Activated naive CD4-positive, alpha-beta T cell treated with anti-CD3 and anti-CD28 coated beads, Interleukin-2, amount 50 U/mL, for 72 hours (primary cell): ENCODE data around the gene OMA1. TPM values are rescaled to one million over a fixed set of nuclear protein-coding genes. Genes with fewer than 3 reads are reported as not detected.
A peak's percentile ranks its signal among the peaks of the same experiment; 100 is the strongest.
"Not testable (repeated sequence)": the region's sequence is repeated elsewhere in the genome, so short reads cannot be mapped to it uniquely, and the experiment has no call there.

ENCODE experiments used
- ATAC-seq, 2 donors: fragments of 150-1000 bp; cut with Tn5 transposase; 2 replicates each; pipeline ENCODE4 v1.10.0; 2021; ENCODE audit warnings: mild to moderate bottlenecking in 2 of 2, moderate library complexity in 2 of 2
- DNase-seq, 2 donors: peaks; one replicate each; pipeline ENCODE4 v3.0.0; 2021 to 2022; ENCODE audit warnings: low spot score in 2 of 2
- H3K27ac Mint-ChIP-seq, 2 donors: one replicate each; pipeline ENCODE4 v1.8.0; 2022; ENCODE audit warnings: mild to moderate bottlenecking in 2 of 2, mixed read lengths in 2 of 2
- H3K36me3 Mint-ChIP-seq, 2 donors: one replicate each; pipeline ENCODE4 v1.8.0; 2022; ENCODE audit warnings: mixed read lengths in 2 of 2
- H3K9me3 Mint-ChIP-seq, 2 donors: one replicate each; pipeline ENCODE4 v1.8.0; 2022; ENCODE audit warnings: mixed read lengths in 2 of 2
- total RNA-seq, 2 donors: library from RNA; stranded (reverse); gene quantifications; one replicate each; pipeline ENCODE4 v1.2.3, GENCODE V29; 2022

Gene OMA1
- total RNA-seq, 2 donors from 2014 or later = 4.0 to 12.3 TPM

DNA sequence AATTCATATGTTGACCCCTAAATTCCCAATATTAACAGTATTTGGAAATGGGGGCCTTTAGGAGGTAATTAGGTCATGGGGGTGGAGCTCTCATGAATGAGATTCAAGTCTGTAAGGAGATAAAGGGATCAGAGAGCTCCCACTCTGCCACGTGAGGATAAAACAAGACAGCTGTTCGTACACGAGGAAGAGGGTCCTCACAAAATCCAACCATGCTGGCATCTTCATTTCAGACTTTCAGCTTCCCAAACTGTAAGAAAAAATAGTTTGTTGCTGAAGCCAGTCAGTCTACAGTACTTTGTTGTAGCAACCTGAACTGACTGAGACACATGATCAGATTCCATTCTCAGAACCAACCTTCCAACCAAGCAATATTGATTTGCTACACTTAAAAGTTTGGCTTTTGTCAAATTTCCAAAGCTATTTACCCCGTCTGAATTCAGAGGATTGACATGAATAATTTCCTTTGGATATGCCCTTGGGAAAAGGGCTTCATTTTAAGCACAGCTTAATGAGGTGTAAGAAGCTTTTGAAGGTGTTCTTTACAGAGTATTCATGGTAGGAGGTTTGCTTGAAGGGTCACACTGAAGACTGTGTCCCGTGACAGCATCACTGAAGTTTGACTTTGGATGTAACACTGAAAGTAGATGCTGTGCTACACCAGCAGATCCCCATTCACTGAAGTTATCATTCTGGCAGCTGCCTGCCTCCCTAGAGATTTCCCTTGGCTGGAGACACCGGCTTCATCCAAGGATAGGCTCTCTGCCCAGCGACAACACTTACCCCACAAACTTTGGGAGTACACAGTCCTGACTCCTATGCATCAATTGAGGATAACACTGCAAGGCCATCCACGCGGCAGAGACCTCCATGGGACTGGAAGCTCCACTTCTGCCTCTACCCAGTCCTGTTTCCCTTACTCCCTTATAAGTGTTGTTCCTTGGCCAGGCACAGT lies 4.9 kb upstream of the OMA1 start:
- H3K27ac Mint-ChIP-seq = no peak overlapping the region
- DNase-seq = no peak
- ATAC-seq = no peak
- no peaks in the 10 kb centered on the region for H3K36me3 Mint-ChIP-seq
- H3K9me3 Mint-ChIP-seq = no peaks in the 10 kb centered on the region

- not testable (repeated sequence) for ATAC-seq, H3K27ac Mint-ChIP-seq, DNase-seq, H3K9me3 Mint-ChIP-seq, H3K36me3 Mint-ChIP-seq
Measured at GRCh38 chr1:58549291-58549690, 2.8 kb upstream of the OMA1 start.

DNA sequence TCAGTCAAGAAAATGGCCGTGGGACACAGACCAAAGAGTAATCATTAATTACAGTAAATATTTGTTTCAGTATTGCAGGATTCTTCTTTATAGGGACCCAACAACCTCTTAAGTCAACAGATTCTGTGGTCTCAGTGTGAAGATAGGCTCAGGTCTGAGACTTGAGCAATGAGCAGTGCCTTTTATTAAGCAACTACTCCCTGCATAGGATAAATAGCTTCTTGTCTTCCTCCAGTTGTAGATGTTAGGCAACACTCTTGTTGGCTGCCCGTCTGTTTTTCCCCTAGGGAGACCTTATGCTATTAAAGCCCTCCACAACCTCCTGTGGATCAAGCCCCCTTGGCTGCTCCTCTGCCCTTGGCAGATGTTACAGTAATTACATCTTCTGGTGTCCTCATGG lies 1.8 kb upstream of the OMA1 start:
- Mint-ChIP-seq H3K36me3 (peaks cover 0 to 10% of the 10 kb centered on the region in 2 donors), H3K27ac (peak overlapping the region in 1 of 2 donors; percentile 19), H3K9me3 (no peaks in the 10 kb centered on the region)
- DNase-seq (no peak), ATAC-seq (no peak)

DNA sequence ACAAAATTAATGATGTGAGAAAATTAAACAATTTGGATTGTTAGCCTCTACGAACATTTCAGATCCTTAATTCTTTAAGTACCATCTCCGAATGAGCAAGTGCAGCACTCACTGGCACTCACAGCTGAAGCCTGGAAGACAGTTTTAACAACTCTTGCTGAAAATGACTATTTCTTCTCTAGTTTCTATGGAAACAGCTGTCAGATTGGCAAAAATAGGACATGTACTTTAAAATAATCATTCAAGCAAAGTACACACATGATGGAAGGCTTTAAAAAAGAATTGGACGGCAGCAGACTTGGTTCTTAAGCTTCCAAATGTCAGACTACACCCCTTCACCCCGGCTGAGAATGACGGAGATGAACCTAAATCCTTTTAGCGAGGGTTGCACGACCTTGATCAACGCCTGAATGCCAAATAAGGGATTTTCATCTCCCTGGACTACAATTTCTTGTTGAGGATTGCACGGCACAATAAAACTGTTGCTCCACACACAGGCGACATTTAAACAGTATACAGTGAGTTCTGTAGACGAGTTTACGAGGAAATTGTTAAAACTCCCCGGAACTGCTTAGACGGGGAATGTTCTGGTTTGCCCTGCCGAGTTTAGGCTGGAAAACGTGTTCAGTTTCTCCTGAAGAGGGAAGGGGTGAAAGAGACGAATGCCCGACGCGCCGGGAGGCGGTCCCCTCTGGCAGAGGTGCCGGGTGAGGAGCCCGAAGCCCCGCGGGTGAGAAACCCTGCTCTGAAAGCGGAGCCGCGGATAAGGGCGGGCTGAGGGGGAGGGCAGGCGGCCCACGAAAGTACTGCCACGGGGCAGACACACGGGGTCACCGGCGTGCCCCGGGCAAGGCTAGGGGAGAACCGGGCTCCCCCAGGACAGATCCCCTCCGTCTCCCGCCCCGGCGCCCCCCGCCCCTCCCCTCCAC lies 671 bp downstream of the OMA1 start:
- Mint-ChIP-seq H3K27ac (peak overlapping the region; percentile 96 to 98), H3K36me3 (peaks cover 0 to 10% of the 10 kb centered on the region in 2 donors), H3K9me3 (no peaks in the 10 kb centered on the region)
- peak; percentile 58 to 68 for ATAC-seq
- peak; percentile 68 to 78 for DNase-seq

DNA sequence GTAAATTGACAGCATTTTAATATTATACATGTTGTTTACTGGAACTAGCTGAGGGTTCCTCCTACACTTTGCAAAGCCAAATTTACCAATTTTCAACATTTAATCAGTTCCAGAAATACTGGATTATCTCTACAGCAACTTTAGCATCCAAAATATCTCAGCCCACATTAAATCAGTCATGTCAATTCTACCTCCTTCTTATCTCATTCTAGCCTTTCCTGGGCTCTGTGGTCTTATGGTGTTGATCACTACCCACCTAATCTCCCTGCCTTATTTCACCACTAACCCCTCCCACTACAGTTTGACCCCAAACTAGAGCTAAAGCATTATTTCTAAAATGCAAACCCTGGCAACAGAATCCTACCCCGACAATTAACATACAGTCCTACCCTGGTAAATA lies 3.3 kb downstream of the OMA1 start:
- ATAC-seq (no peak), DNase-seq (no peak)
- H3K27ac Mint-ChIP-seq = no peak overlapping the region
- H3K9me3 Mint-ChIP-seq = no peaks in the 10 kb centered on the region
- H3K36me3 Mint-ChIP-seq = peaks cover 0 to 10% of the 10 kb centered on the region in 2 donors

GRCh38 chr1:58539553-58539952 lies 7.0 kb downstream of the OMA1 start:
- H3K36me3 Mint-ChIP-seq = no peaks in the 10 kb centered on the region
- no peaks in the 10 kb centered on the region for H3K9me3 Mint-ChIP-seq
- no peak for ATAC-seq
- no peak overlapping the region for H3K27ac Mint-ChIP-seq
- DNase-seq = no peak

DNA sequence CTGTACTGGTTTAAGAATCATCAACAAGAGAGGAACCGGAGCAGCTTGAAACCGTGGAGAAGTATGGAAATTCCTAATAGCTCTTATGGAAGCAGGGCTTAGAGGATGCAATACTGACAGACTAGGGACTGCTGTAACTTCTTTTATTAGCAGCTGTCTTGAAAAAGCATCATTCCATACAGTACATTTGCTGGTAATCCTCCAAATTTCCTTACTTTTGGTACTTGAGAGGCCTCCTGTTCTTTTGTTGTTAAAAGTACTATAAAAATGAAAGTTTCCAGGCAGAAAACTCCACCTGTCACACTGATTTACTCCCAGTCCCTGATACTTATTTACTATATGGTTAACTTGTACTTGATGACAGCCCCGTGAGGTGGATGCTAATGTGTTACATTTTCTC lies 7.7 kb downstream of the OMA1 start:
- ATAC-seq (no peak), DNase-seq (no peak)
- no peak overlapping the region for H3K27ac Mint-ChIP-seq
- H3K36me3 Mint-ChIP-seq = no peaks in the 10 kb centered on the region
- no peaks in the 10 kb centered on the region for H3K9me3 Mint-ChIP-seq

GRCh38 chr1:58531842-58532241 lies 14.7 kb downstream of the OMA1 start:
- DNase-seq, ATAC-seq: not testable (repeated sequence)

DNA sequence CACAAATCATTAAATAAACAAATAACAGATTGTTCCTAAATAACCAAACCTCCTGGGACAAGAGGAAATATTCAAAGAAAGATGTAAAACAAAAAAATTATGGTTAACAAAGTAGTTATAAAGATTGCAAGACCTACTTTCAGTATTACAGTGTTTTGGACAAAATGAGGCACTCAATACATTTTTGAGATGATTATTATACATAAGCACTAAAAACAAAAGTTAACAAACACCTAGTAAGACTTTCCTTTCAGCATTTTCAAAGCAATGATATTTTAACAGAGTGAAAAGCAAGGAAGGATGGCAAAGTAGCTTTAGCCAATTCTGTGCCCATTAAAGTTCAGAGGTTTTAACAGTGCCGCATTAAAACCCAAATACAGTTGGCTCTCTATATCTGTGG lies 17.2 kb downstream of the OMA1 start:
- DNase-seq (no peak), ATAC-seq (peak in 1 of 2 donors; percentile 54)
- H3K9me3 Mint-ChIP-seq = no peaks in the 10 kb centered on the region
- H3K27ac Mint-ChIP-seq = no peak overlapping the region
- H3K36me3 Mint-ChIP-seq = no peaks in the 10 kb centered on the region

More at GRCh38 chr1:58531842-58532241, 14.7 kb downstream of the OMA1 start:
- H3K36me3 Mint-ChIP-seq, H3K9me3 Mint-ChIP-seq, H3K27ac Mint-ChIP-seq: not testable (repeated sequence)

DNA sequence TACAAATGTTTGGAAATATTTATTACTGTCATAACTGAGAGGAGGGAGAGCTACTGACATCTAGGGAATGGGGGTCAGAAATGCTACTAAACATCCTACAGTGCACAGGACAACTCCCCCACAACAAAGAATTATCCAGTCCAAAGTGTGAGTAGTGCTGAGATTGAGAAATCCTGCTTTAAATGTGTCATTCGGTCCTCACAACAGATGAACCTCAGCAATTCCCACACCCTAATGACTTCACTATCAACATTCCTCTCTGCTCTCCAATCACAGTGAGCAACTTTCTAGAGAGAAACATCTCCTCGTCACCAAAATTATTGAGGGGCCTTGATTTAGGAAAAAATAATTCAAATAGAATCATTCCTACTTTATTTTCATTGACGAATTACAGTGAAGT lies 18.0 kb downstream of the OMA1 start:
- no peak for DNase-seq
- no peaks in the 10 kb centered on the region for H3K9me3 Mint-ChIP-seq

DNA sequence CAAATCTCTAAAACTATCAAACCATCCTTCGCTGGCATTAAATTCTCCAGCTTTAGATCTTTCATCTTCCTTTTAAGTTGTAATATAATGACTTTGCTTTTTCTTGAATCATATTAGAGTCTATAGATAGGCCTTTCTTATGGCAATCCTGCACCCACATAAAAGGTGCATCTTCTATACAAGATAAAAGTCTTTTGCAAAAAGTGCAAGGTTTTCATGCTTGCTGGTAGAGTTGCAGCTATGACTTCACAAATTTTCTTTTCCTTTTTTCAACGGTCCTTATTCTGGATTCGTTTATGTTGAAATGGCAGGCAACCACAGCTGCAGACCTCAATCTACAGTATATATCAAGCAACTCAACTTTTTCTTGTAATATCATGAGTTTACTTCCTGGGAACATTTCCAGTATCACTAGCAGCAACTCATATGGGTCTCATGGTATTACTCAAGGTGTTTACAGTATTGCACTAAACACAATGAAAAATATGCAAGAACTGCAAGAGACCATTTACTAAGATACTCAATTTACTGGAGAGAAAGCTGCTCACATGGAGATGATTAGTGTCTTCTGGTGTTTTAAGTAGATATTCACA lies 22.1 kb downstream of the OMA1 start:
- H3K36me3 Mint-ChIP-seq = no peaks in the 10 kb centered on the region
- ATAC-seq (peak; percentile 44 to 98), DNase-seq (no peak)
- H3K27ac Mint-ChIP-seq = no peak overlapping the region
- H3K9me3 Mint-ChIP-seq = no peaks in the 10 kb centered on the region

More for the DNA sequence above, 18.0 kb downstream of the OMA1 start:
- no peak for ATAC-seq
- Mint-ChIP-seq H3K36me3 (no peaks in the 10 kb centered on the region), H3K27ac (no peak overlapping the region)

DNA sequence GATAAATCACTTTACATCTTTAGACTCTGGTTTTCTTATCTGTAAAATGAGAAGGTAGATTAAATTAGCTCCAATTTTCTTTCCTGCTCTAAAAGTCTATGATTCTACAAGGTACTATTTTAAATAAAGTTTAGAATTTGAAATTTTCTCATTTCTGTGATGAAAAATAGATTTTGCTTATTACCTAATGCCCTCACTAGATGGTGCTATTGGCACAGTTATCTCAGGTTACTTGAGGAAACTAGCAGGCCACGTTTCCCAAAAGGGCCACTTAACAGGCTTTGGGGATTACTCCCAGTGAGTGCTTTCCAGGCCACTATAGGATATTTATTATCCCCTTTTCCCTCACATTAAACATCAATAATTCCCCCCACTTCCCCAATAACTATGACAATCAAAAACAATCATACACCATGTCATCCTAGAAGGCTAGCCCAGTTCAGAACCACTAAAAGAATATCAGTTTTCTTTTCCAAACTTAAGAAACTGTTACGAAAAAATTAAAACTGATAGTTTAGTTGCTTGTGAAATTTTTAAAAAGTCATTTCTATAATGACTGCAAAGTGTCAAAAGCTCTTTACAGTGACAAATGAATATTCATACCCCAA lies 30.6 kb downstream of the OMA1 start:
- peak in 1 of 2 donors; percentile 10 for DNase-seq
- peaks cover 0 to 3% of the 10 kb centered on the region in 2 donors for H3K9me3 Mint-ChIP-seq
- H3K36me3 Mint-ChIP-seq = peaks cover 6 to 8% of the 10 kb centered on the region in 2 donors
- peak overlapping the region in 1 of 2 donors; percentile 89 for H3K27ac Mint-ChIP-seq
- peak; percentile 49 to 79 for ATAC-seq

- peaks cover 0 to 4% of the 10 kb centered on the region in 2 donors for H3K9me3 Mint-ChIP-seq
- H3K27ac Mint-ChIP-seq = no peak overlapping the region
- H3K36me3 Mint-ChIP-seq = peaks cover 8 to 15% of the 10 kb centered on the region in 2 donors
- ATAC-seq = no peak
- no peak for DNase-seq
Measured at GRCh38 chr1:58513956-58514355, 32.6 kb downstream of the OMA1 start.

- Mint-ChIP-seq H3K27ac (peak overlapping the region in 1 of 2 donors; percentile 30), H3K36me3 (peaks cover 8 to 15% of the 10 kb centered on the region in 2 donors), H3K9me3 (peaks cover 0 to 4% of the 10 kb centered on the region in 2 donors)
- DNase-seq (no peak), ATAC-seq (no peak)
Measured at GRCh38 chr1:58508629-58509028, 37.9 kb downstream of the OMA1 start.

DNA sequence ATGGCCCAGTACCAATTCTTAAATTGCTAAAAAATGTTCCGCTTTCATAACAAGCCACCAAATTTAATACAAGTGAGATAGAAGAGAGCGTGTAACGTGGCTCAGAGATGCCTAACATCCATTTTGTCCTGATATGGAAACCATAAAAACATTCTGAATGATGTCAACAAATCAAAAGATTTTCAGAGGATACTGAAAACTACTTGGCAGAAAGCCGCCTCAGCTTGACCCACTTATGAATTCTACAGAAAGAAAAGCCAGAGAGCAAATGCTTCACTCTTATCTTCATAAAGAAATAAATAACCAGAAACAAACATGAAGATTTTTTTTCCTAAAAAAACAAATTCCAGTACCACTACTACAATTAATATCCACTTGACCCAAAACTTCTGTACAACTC lies 41.2 kb downstream of the OMA1 start:
- ATAC-seq (no peak), DNase-seq (no peak)
- H3K9me3 Mint-ChIP-seq = no peaks in the 10 kb centered on the region
- no peak overlapping the region for H3K27ac Mint-ChIP-seq
- peaks cover 0 to 5% of the 10 kb centered on the region in 2 donors for H3K36me3 Mint-ChIP-seq

- Mint-ChIP-seq H3K9me3 (no peaks in the 10 kb centered on the region), H3K27ac (peak overlapping the region in 1 of 2 donors; percentile 8), H3K36me3 (peaks cover 0 to 4% of the 10 kb centered on the region in 2 donors)
- DNase-seq (no peak), ATAC-seq (peak in 1 of 2 donors; percentile 48)
Measured at GRCh38 chr1:58502519-58502918, 44.0 kb downstream of the OMA1 start.
